Testis (tissue), 3 donors: ENCODE measurements around the gene FUZ. TPM values are rescaled to one million over a fixed set of nuclear protein-coding genes. Genes with fewer than 3 reads are reported as not detected.
"Not testable (repeated sequence)": the region's sequence is repeated elsewhere in the genome, so short reads cannot be mapped to it uniquely, and the experiment has no call there.

Experiments
- DNase-seq: peaks from one replicate; pipeline ENCODE4 v3.0.0-alpha.2; 2019
- H3K27ac ChIP-seq, 2 donors: fragments of 200-600 bp; sonication (generic); one replicate each; pipeline ENCODE4 v1.5.1; 2019
- H3K27me3 ChIP-seq: fragments of 200-600 bp; sonication (generic); one replicate; pipeline ENCODE4 v1.5.1; 2019
- H3K36me3 ChIP-seq: fragments of 200-600 bp; sonication (generic); one replicate; pipeline ENCODE4 v1.5.1; 2017; ENCODE audit warnings: low read depth; ENCODE audit errors: missing control alignments
- H3K4me1 ChIP-seq: fragments of 200-600 bp; sonication (generic); one replicate; pipeline ENCODE4 v1.5.1; 2019
- H3K4me3 ChIP-seq, 2 donors: fragments of 200-600 bp; sonication (generic); one replicate each; pipeline ENCODE4 v1.5.1; 2017 to 2019
- H3K9me3 ChIP-seq: fragments of 200-600 bp; sonication (generic); one replicate; pipeline ENCODE4 v1.5.1; 2017
- POLR2A ChIP-seq: fragments of 450-650 bp; IDR thresholded peaks from one replicate; pipeline ENCODE4 v1.6.1; 2017; ENCODE audit warnings: antibody characterized with exemption, mild to moderate bottlenecking, moderate library complexity
- WGBS, 2 donors: methylation state at CpG; one replicate each; pipeline ENCODE4 v1.1.5; 2018; 5-methylcytosine and 5-hydroxymethylcytosine counted together
- intact Hi-C: fragments of 100-400 bp; cut with DNase I; formaldehyde crosslinking; loops from one replicate; pipeline ENCODE4 v1.15.1; 2023; ENCODE audit warnings: low total_unique reads
- polyA plus RNA-seq: library from polyadenylated mRNA; stranded (reverse); fragments of 350-450 nt; fragmentation: Illumina TruSeq; extraction: RNeasy Lipid Tissue Mini Kit (QIAGEN cat#74804); gene quantifications from one replicate; pipeline ENCODE4 v1.2.3, GENCODE V29; 2014; ENCODE audit warnings: low read depth, low replicate concordance; ENCODE audit not compliant: insufficient read depth
- total RNA-seq, 2 donors: library from RNA; depleted of rRNA; stranded (reverse); fragments of >200 nt; gene quantifications; one replicate each; pipeline ENCODE4 v1.2.3, GENCODE V29; 2016
- TF ChIP-seq, protein P1 (sequence below), 3 experiments: fragments of 450-650 bp in 2 of 3; fragments of 200-600 bp in 1 of 3; sonication (generic) in 1 of 3; IDR thresholded peaks; one replicate each; pipeline ENCODE4 v1.5.1; 2016 to 2019; ENCODE audit warnings: antibody characterized with exemption in 3 of 3, mild to moderate bottlenecking in 2 of 3, moderate library complexity in 1 of 3

The FUZ gene
- total and polyA plus RNA-seq, 3 donors from 2014 or later, result 56.0 to 101 (median 98.0) TPM

DNA sequence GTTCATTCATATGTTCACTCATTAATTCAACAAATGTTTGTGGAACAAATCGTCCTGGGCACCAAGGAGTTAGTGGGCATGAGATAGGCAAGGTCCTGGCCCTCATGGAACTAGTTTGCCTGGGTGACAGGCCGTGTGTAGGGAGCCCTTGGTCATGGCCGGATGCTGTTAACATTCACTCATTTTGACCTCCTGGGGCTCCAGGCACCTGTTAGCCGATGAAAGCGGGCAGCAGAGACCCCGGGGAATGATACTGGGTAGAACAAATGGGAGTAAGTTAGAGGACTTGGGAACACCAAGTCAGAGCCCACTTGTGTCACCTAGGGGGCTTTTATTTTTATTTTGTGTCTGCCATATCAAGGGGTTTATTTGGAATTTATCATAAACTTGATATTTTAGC lies 11.6 kb upstream of the FUZ start:
- TF ChIP-seq, protein P1, sequence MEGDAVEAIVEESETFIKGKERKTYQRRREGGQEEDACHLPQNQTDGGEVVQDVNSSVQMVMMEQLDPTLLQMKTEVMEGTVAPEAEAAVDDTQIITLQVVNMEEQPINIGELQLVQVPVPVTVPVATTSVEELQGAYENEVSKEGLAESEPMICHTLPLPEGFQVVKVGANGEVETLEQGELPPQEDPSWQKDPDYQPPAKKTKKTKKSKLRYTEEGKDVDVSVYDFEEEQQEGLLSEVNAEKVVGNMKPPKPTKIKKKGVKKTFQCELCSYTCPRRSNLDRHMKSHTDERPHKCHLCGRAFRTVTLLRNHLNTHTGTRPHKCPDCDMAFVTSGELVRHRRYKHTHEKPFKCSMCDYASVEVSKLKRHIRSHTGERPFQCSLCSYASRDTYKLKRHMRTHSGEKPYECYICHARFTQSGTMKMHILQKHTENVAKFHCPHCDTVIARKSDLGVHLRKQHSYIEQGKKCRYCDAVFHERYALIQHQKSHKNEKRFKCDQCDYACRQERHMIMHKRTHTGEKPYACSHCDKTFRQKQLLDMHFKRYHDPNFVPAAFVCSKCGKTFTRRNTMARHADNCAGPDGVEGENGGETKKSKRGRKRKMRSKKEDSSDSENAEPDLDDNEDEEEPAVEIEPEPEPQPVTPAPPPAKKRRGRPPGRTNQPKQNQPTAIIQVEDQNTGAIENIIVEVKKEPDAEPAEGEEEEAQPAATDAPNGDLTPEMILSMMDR (IDR thresholded peaks at IDR 0.05), result no peak
- TF ChIP-seq POLR2A, result no peak
- Histone ChIP-seq H3K4me1 (peaks cover 25% of the 10 kb centered on the region), H3K36me3 (no peaks in the 10 kb centered on the region), H3K9me3 (no peaks in the 10 kb centered on the region), H3K4me3 (no peak overlapping the region), H3K27me3 (no peaks in the 10 kb centered on the region), H3K27ac (no peak overlapping the region)
- intact Hi-C loops, result no loop called here
- 76 to 79% methylated on average over 6 of the region's 6 CpGs for WGBS, 2 donors
- DNase-seq, result no peak

DNA sequence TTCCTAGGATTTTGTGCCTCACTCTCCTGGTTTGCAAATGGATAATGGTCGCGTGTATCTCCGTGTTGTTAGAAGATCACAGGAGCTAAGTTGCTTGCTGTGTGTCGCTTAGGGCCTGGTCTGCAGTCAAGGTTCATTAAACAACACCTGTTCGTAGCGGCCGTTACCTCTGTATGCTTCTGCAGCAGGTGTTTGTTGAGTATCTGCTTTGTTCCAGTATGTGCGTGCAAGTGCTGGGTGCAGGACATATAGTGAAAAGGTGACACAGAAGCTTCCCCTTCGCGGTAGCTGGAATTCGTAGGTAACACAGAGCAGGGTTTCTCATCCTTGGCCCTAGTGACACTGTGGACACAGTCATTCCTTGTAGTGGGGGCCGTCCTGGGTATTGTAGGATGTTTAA lies 10.4 kb upstream of the FUZ start:
- Histone ChIP-seq H3K4me1 (peaks cover 32% of the 10 kb centered on the region), H3K27ac (no peak overlapping the region), H3K27me3 (no peaks in the 10 kb centered on the region), H3K36me3 (no peaks in the 10 kb centered on the region), H3K4me3 (no peak overlapping the region), H3K9me3 (no peaks in the 10 kb centered on the region)
- TF ChIP-seq, protein P1 (IDR thresholded peaks at IDR 0.05), result no peak
- TF ChIP-seq POLR2A, result no peak
- no peak for DNase-seq
- intact Hi-C loops, result no loop called here
- WGBS, 2 donors, result 70 to 90% methylated on average over 8 to 12 of the region's 12 CpGs

DNA sequence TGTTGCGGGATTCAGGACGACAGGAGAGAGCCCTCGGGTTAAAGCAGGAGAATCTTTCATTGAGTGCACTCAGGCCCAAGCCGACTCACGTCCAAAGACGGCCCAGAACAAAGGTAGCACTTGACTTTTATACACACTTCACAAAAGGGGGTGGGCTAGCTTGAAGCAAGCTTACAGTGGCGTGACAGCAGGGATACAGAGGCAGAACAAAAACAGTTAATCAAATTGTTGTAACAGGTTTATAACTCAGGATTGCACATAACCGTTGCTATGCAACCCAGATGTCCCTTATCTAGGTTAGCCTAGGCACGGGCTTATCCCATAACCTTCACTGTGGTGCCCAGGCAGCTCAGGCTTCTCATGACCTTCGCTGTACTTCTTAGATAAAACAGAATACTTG lies 7.0 kb upstream of the FUZ start:
- H3K27ac ChIP-seq, result no peak overlapping the region
- peak; percentile 86 for DNase-seq

DNA sequence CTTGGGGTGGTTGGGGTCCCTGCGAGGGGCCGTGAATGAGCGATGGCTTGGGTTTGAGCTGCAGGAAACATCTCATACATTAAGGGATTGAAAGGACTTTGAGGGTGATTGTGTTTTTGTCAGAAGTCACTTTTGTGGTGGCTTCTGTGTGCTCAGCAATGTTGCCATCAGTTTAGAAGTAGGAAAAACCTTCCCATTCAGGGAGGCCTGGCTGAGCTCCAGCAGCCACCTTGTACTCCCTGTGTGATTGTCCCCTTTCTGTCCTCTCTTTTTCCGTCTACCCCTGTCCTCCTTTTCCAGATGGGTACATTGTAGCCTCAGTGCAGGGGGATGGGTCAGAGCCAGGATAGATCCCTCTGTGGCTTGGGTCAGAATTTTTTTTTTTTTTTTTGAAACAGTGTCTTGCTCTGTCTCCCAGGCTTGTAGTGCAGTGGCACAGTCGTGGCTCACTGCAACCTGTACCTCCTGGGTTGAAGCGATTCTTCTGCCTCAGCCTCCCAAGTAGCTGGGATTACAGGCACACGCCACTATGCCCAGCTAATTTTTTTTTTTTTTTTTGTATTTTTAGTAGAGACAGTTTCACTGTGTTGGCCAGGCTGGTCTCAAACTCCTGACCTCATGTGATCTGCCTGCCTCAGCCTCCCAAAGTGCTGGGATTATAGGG lies 6.5 kb upstream of the FUZ start:
- H3K27me3 ChIP-seq, H3K9me3 ChIP-seq, H3K36me3 ChIP-seq, intact Hi-C loops: not testable (repeated sequence)
- DNase-seq, result peak; percentile 84
- Histone ChIP-seq H3K4me3 (peak overlapping the region; percentile 78 to 92), H3K27ac (peak overlapping the region; percentile 95 to 98), H3K4me1 (peaks cover 27% of the 10 kb centered on the region)
- WGBS, 2 donors, result 36 to 48% methylated on average over 7 of the region's 7 CpGs

More for the DNA sequence above, 7.0 kb upstream of the FUZ start:
- Histone ChIP-seq H3K4me1 (peaks cover 27% of the 10 kb centered on the region), H3K9me3 (no peaks in the 10 kb centered on the region), H3K27me3 (no peaks in the 10 kb centered on the region), H3K36me3 (no peaks in the 10 kb centered on the region), H3K4me3 (peak overlapping the region in 1 of 2 donors; percentile 78)
- TF ChIP-seq POLR2A, result no peak
- TF ChIP-seq, protein P1 (IDR thresholded peaks at IDR 0.05), result no peak
- WGBS, 2 donors, result 44 to 53% methylated on average over 10 of the region's 10 CpGs
- intact Hi-C loops, result no loop called here

DNA sequence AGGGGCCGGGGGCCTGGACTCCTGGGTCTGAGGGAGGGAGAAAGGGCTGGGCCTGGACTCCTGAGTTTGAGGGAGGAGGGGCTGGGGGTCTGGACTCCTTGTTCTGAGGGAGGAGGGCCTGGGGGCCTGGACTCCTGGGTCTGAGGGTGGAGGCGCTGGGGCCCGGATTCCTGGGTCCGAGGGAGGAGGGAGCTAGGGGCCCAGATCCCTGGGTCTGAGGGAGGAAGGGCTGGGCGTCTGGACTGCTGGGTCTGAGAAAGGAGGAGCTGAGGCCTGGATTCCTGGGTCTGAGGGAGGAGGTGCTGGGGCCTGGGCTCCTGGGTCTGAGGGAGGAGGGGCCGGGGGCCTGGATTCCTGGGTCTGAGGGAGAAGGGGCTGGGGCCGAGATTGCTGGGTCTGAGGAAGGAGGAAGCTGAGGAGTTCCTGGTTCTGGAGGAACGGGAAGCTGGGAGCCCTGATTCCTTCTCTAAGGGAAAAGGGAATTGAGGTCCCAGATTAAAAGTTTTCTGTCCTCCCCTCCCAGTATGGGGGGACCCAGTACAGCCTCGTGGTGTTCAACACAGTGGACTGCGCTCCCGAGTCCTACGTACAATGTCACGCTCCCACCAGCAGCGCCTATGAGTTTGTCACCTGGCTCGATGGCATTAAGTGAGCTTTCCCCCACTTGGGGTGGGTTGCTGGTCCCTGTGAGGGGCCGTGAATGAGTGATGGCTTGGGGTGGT lies 5.7 kb upstream of the FUZ start:
- no peak for TF ChIP-seq POLR2A
- TF ChIP-seq, protein P1 (IDR thresholded peaks at IDR 0.05), result no peak
- Histone ChIP-seq H3K4me1 (peaks cover 27% of the 10 kb centered on the region), H3K36me3 (no peaks in the 10 kb centered on the region), H3K27me3 (no peaks in the 10 kb centered on the region), H3K27ac (peak overlapping the region; percentile 95 to 98), H3K4me3 (peak overlapping the region; percentile 78 to 92), H3K9me3 (no peaks in the 10 kb centered on the region)
- DNase-seq, result no peak
- WGBS, 2 donors, result 12 to 25% methylated on average over 15 to 16 of the region's 16 CpGs
- intact Hi-C loops, result no loop called here
